ENCODE measurements around the gene NUP42. TPM values are rescaled to one million over a fixed set of nuclear protein-coding genes. Genes with fewer than 3 reads are reported as not detected.
"Not testable (repeated sequence)": the region's sequence is repeated elsewhere in the genome, so short reads cannot be mapped to it uniquely, and the experiment has no call there.

The NUP42 gene
- total RNA-seq, 4 donors from 2014 or later: 27.6 to 47.0 (median 38.3) TPM

DNA sequence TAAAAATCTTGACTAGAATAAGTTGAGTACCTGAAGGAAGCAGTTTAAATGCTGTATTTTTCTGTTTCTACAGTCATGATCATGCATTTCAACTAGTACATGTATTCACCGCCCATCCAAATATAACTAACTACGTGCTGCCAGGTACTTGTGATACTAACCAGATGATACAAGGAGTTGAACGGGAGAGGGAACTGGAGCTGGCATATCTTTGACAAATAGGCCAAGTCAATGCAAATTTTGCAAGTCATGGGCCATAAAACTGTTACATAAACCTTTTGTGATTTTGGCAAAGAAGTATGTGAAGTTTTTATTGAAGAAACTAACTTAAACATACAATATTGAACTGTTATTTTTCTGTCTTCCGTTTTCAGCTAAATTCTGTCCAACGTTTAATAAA lies 14.5 kb downstream of the NUP42 start:
- peaks cover 0 to 4% (median 0%) of the 10 kb centered on the region in 4 donors for H3K4me1 ChIP-seq
- peaks cover 0 to 36% (median 10%) of the 10 kb centered on the region in 4 donors for H3K36me3 ChIP-seq
- H3K27me3 ChIP-seq: no peaks in the 10 kb centered on the region
- TF ChIP-seq, protein P1, sequence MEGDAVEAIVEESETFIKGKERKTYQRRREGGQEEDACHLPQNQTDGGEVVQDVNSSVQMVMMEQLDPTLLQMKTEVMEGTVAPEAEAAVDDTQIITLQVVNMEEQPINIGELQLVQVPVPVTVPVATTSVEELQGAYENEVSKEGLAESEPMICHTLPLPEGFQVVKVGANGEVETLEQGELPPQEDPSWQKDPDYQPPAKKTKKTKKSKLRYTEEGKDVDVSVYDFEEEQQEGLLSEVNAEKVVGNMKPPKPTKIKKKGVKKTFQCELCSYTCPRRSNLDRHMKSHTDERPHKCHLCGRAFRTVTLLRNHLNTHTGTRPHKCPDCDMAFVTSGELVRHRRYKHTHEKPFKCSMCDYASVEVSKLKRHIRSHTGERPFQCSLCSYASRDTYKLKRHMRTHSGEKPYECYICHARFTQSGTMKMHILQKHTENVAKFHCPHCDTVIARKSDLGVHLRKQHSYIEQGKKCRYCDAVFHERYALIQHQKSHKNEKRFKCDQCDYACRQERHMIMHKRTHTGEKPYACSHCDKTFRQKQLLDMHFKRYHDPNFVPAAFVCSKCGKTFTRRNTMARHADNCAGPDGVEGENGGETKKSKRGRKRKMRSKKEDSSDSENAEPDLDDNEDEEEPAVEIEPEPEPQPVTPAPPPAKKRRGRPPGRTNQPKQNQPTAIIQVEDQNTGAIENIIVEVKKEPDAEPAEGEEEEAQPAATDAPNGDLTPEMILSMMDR (IDR thresholded peaks at IDR 0.05): no peak
- TF ChIP-seq POLR2A (IDR thresholded peaks at IDR 0.05): no peak
- peak; percentile 55 to 81 (median 64) for TF ChIP-seq POLR2AphosphoS5 (IDR thresholded peaks at IDR 0.05)
- 50 to 51% methylated on average over 5 of the region's 5 CpGs for WGBS, 2 donors (ENCODE audit: low coverage in 1 of 2)
- no peaks in the 10 kb centered on the region for H3K9me3 ChIP-seq
- intact Hi-C loops (cut with DNase I; ENCODE audit: low total_unique reads): no loop called here
- DNase-seq: no peak
- H3K27ac ChIP-seq: peak overlapping the region in 1 of 4 donors; percentile 24
- no peak overlapping the region for H3K4me3 ChIP-seq
- in situ Hi-C loops (cut with MboI; ENCODE audit: low pct_ligation_motif_present in 1 of 4, low pct_unique_long_range_greater_than_20kb in 1 of 4, low sequenced_read_pairs in 3 of 4): no loop called here

DNA sequence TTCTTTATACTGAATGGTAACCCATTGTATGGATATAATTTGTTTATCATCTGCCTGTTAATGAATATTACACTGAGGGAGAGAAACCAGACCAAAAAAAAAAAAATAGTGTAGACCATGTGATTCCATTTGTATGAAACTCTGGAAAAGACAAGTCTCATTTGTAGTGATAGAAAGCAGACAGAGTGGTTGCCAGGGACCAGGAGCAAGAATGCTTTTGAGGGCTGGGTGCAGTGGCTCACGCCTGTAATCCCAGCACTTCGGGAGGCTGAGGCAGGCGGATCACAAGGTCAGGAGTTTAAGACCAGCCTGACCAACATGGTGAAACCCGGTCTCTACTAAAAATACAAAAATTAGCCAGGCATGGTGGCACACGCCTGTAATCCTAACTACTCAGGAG lies 15.9 kb downstream of the NUP42 start:
- 85 to 89% methylated on average over 3 to 5 of the region's 5 CpGs for WGBS, 2 donors (ENCODE audit: low coverage in 1 of 2)
- peaks cover 0 to 28% (median 12%) of the 10 kb centered on the region in 4 donors for H3K36me3 ChIP-seq

DNA sequence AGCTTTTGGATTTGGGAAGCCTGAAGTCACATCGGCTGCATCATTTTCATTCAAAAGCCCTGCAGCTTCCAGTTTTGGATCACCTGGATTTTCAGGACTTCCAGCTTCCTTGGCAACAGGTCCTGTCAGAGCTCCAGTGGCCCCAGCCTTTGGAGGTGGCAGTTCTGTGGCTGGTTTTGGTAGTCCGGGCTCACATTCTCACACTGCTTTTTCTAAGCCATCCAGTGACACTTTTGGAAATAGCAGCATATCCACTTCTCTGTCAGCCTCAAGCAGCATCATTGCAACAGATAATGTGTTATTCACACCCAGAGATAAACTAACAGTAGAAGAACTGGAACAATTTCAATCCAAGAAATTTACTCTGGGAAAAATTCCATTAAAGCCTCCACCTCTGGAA lies 18.5 kb downstream of the NUP42 start:
- no peak overlapping the region for H3K4me3 ChIP-seq
- H3K27ac ChIP-seq: no peak overlapping the region
- in situ Hi-C loops (cut with MboI; ENCODE audit: low pct_ligation_motif_present in 1 of 4, low pct_unique_long_range_greater_than_20kb in 1 of 4, low sequenced_read_pairs in 3 of 4) (no loop called here), intact Hi-C loops (cut with DNase I; ENCODE audit: low total_unique reads) (loop anchor here (10.0 kb wide), 1 partner anchor 1816 kb away; no protein-coding TSS in a partner anchor)
- 67 to 86% methylated on average over 1 to 2 of the region's 2 CpGs for WGBS, 2 donors (ENCODE audit: low coverage in 1 of 2)
- TF ChIP-seq, protein P1 (IDR thresholded peaks at IDR 0.05): no peak
- TF ChIP-seq POLR2AphosphoS5 (IDR thresholded peaks at IDR 0.05) (no peak), EP300 (IDR thresholded peaks at IDR 0.05; ENCODE audit: low read depth) (no peak), POLR2A (IDR thresholded peaks at IDR 0.05) (no peak)
- H3K9me3 ChIP-seq: no peaks in the 10 kb centered on the region
- no peaks in the 10 kb centered on the region for H3K27me3 ChIP-seq
- H3K4me1 ChIP-seq: peaks cover 0 to 4% (median 0%) of the 10 kb centered on the region in 4 donors
- DNase-seq: no peak
- peaks cover 0 to 24% (median 12%) of the 10 kb centered on the region in 4 donors for H3K36me3 ChIP-seq

More for the DNA sequence above, 15.9 kb downstream of the NUP42 start:
- H3K27ac ChIP-seq; H3K4me3 ChIP-seq; DNase-seq; H3K9me3 ChIP-seq; intact Hi-C loops (cut with DNase I; ENCODE audit: low total_unique reads); in situ Hi-C loops (cut with MboI; ENCODE audit: low pct_ligation_motif_present in 1 of 4, low pct_unique_long_range_greater_than_20kb in 1 of 4, low sequenced_read_pairs in 3 of 4); H3K27me3 ChIP-seq; H3K4me1 ChIP-seq: not testable (repeated sequence)

DNA sequence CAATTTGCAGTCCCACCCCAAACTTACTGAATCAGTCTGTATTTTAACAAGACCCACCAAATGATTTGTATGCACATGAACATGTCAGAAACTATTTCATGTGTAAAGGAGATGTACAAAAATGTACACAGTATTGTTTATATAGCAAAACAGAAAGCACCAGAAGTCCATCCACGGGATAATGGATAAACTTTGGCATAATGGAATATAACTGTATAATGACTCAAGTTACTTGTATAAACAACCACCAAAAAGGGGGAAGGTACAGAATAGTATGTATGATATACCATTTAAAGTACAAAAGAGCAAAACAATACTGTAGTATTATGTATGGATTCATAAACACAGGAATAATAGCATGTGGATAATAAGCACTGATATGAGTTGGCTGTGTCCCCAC lies 22.4 kb downstream of the NUP42 start:
- H3K27ac ChIP-seq: no peak overlapping the region
- 77 to 80% methylated on average over 1 of the region's 1 CpG for WGBS, 2 donors (ENCODE audit: low coverage in 1 of 2)
- intact Hi-C loops (cut with DNase I; ENCODE audit: low total_unique reads): loop anchor here (10.0 kb wide), 1 partner anchor 1819 kb away; no protein-coding TSS in a partner anchor
- no peak for DNase-seq
- in situ Hi-C loops (cut with MboI; ENCODE audit: low pct_ligation_motif_present in 1 of 4, low pct_unique_long_range_greater_than_20kb in 1 of 4, low sequenced_read_pairs in 3 of 4): no loop called here
- TF ChIP-seq EP300 (IDR thresholded peaks at IDR 0.05; ENCODE audit: low read depth) (no peak), POLR2A (IDR thresholded peaks at IDR 0.05) (no peak), POLR2AphosphoS5 (IDR thresholded peaks at IDR 0.05) (no peak)
- TF ChIP-seq, protein P1 (IDR thresholded peaks at IDR 0.05): no peak
- H3K4me3 ChIP-seq: no peak overlapping the region
- peaks cover 8% of the 10 kb centered on the region for H3K27me3 ChIP-seq
- peaks cover 0 to 7% (median 0%) of the 10 kb centered on the region in 4 donors for H3K4me1 ChIP-seq
- H3K36me3 ChIP-seq: peaks cover 0 to 22% (median 10%) of the 10 kb centered on the region in 4 donors
- no peaks in the 10 kb centered on the region for H3K9me3 ChIP-seq

DNA sequence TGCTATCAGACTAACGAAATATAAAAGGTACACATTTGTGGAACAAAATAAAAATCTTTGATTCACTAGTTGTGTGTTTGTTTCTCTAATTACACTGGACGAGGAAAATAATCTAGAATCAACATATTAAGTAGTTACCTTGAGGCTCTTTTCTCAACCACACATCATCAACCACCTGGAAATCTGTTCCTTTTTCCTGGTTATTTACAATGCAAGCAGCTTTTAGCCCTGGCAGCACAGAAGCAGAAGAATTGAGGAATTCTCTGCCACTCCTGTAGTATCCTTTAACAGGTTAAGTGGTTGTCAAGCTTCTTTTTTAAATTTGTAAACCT lies 23.7 kb downstream of the NUP42 start:
- WGBS, 2 donors (ENCODE audit: low coverage in 1 of 2): 88 to 93% methylated on average over 2 of the region's 2 CpGs
- TF ChIP-seq, protein P1 (IDR thresholded peaks at IDR 0.05): no peak
- TF ChIP-seq POLR2AphosphoS5 (IDR thresholded peaks at IDR 0.05) (no peak), POLR2A (IDR thresholded peaks at IDR 0.05) (no peak), EP300 (IDR thresholded peaks at IDR 0.05; ENCODE audit: low read depth) (no peak)
- no peak overlapping the region for H3K27ac ChIP-seq
- DNase-seq: no peak
- in situ Hi-C loops (cut with MboI; ENCODE audit: low pct_ligation_motif_present in 1 of 4, low pct_unique_long_range_greater_than_20kb in 1 of 4, low sequenced_read_pairs in 3 of 4) (no loop called here), intact Hi-C loops (cut with DNase I; ENCODE audit: low total_unique reads) (loop anchor here (10.0 kb wide), 1 partner anchor 1821 kb away; no protein-coding TSS in a partner anchor)
- H3K4me3 ChIP-seq: peak overlapping the region in 1 of 4 donors; percentile 1
- H3K9me3 ChIP-seq: no peaks in the 10 kb centered on the region
- peaks cover 0 to 9% (median 4%) of the 10 kb centered on the region in 4 donors for H3K36me3 ChIP-seq
- peaks cover 8% of the 10 kb centered on the region for H3K27me3 ChIP-seq
- peaks cover 0 to 7% (median 0%) of the 10 kb centered on the region in 4 donors for H3K4me1 ChIP-seq
